ENCODE results near the gene SLC5A6. TPM values are rescaled to one million over a fixed set of nuclear protein-coding genes. Genes with fewer than 3 reads are reported as not detected.

The SLC5A6 gene
- polyA plus RNA-seq, 3 donors, result 8.1 to 21.7 (median 10.2) TPM

GRCh38 chr2:27245116-27245515 lies 33.0 kb upstream of the SLC5A6 start:
- Mint-ChIP-seq H3K36me3 (peaks cover 43 to 48% of the 10 kb centered on the region in 2 donors), H3K4me3 (no peak overlapping the region), H3K27me3 (ENCODE audit: low read depth in 3 of 3) (peaks cover 2 to 11% (median 7%) of the 10 kb centered on the region in 3 donors), H3K9me3 (no peaks in the 10 kb centered on the region), H3K4me1 (no peaks in the 10 kb centered on the region), H3K27ac (no peak overlapping the region)
- peaks cover 44 to 50% of the 10 kb centered on the region in 2 donors for H3K36me3 ChIP-seq (replicated peaks in 1 of 2; ENCODE audit: control insufficient read depth in 1 of 2, insufficient read depth in 2 of 2, low read length in 2 of 2)
- no peak overlapping the region for H2AFZ ChIP-seq (ENCODE audit: insufficient read depth, low read depth, low read length, poor library complexity, severe bottlenecking)
- TF ChIP-seq CTCF (IDR thresholded peaks at IDR 0.05), result no peak
- no peaks in the 10 kb centered on the region for H3K9me3 ChIP-seq (replicated peaks in 1 of 2; ENCODE audit: control insufficient read depth in 1 of 2, insufficient read depth in 1 of 2, low read length in 2 of 2)
- no peak overlapping the region for H3K27ac ChIP-seq (ENCODE audit: low read depth in 1 of 2, low read length in 2 of 2)
- no peaks in the 10 kb centered on the region for H4K20me1 ChIP-seq (ENCODE audit: insufficient read depth, low read length)
- no peaks in the 10 kb centered on the region for H3K4me1 ChIP-seq (ENCODE audit: control insufficient read depth in 1 of 2, insufficient read depth in 2 of 2, low read length in 2 of 2)
- H3K27me3 ChIP-seq (ENCODE audit: control insufficient read depth in 2 of 2, insufficient read depth in 2 of 2, low read length in 2 of 2), result no peaks in the 10 kb centered on the region
- H3K79me2 ChIP-seq (ENCODE audit: insufficient read depth, low read length), result no peaks in the 10 kb centered on the region
- intact Hi-C loops (cut with micrococcal nuclease), result no loop called here
- 92% methylated on average over 2 of the region's 10 CpGs for WGBS (ENCODE audit: insufficient coverage)
- no peak overlapping the region for H3K4me3 ChIP-seq (replicated peaks in 1 of 3; ENCODE audit: low read depth in 2 of 3, low read length in 3 of 3)
- no peak for DNase-seq
- H3K4me2 ChIP-seq (replicated peaks; ENCODE audit: extremely low read depth, low read length, poor library complexity, severe bottlenecking), result no peak overlapping the region
- H3K9ac ChIP-seq (ENCODE audit: insufficient read depth, low read length, poor library complexity, severe bottlenecking), result no peak overlapping the region

GRCh38 chr2:27243391-27244130 lies 31.5 kb upstream of the SLC5A6 start:
- Histone ChIP-seq H3K9ac (ENCODE audit: insufficient read depth, low read length, poor library complexity, severe bottlenecking) (no peak overlapping the region), H3K27me3 (ENCODE audit: control insufficient read depth in 2 of 2, insufficient read depth in 2 of 2, low read length in 2 of 2) (no peaks in the 10 kb centered on the region), H3K9me3 (replicated peaks in 1 of 2; ENCODE audit: control insufficient read depth in 1 of 2, insufficient read depth in 1 of 2, low read length in 2 of 2) (no peaks in the 10 kb centered on the region), H3K27ac (ENCODE audit: low read depth in 1 of 2, low read length in 2 of 2) (no peak overlapping the region), H3K4me1 (ENCODE audit: control insufficient read depth in 1 of 2, insufficient read depth in 2 of 2, low read length in 2 of 2) (no peaks in the 10 kb centered on the region), H3K4me3 (replicated peaks in 1 of 3; ENCODE audit: low read depth in 2 of 3, low read length in 3 of 3) (no peak overlapping the region), H3K36me3 (replicated peaks in 1 of 2; ENCODE audit: control insufficient read depth in 1 of 2, insufficient read depth in 2 of 2, low read length in 2 of 2) (peaks cover 58 to 66% of the 10 kb centered on the region in 2 donors), H3K79me2 (ENCODE audit: insufficient read depth, low read length) (no peaks in the 10 kb centered on the region), H2AFZ (ENCODE audit: insufficient read depth, low read depth, low read length, poor library complexity, severe bottlenecking) (no peak overlapping the region), H4K20me1 (ENCODE audit: insufficient read depth, low read length) (no peaks in the 10 kb centered on the region), H3K4me2 (replicated peaks; ENCODE audit: extremely low read depth, low read length, poor library complexity, severe bottlenecking) (no peak overlapping the region)
- Mint-ChIP-seq H3K27ac (peak overlapping the region in 2 of 7 donors; percentile 11 to 42), H3K4me3 (no peak overlapping the region), H3K36me3 (peaks cover 57 to 64% of the 10 kb centered on the region in 2 donors), H3K4me1 (no peaks in the 10 kb centered on the region), H3K9me3 (no peaks in the 10 kb centered on the region), H3K27me3 (ENCODE audit: low read depth in 3 of 3) (peaks cover 0 to 7% (median 4%) of the 10 kb centered on the region in 3 donors)
- no peak for DNase-seq
- no peak for TF ChIP-seq CTCF (IDR thresholded peaks at IDR 0.05)
- intact Hi-C loops (cut with micrococcal nuclease), result no loop called here
- 89% methylated on average over 18 of the region's 19 CpGs for WGBS (ENCODE audit: insufficient coverage)

All from CD14-positive monocyte (primary cell).